Lower leg skin (tissue), 3 donors: ENCODE measurements around the gene RAX2.

Source experiments
- CTCF ChIP-seq, 3 donors: fragments of 450-650 bp; IDR thresholded peaks; one replicate each; pipeline ENCODE4 v1.5.1; 2016; ENCODE audit warnings: antibody characterized with exemption in 3 of 3, mild to moderate bottlenecking in 3 of 3, moderate library complexity in 2 of 3
- POLR2A ChIP-seq, 2 donors: fragments of 450-650 bp; IDR thresholded peaks; one replicate each; pipeline ENCODE4 v1.6.1; 2016 to 2017; ENCODE audit warnings: antibody characterized with exemption in 2 of 2, mild to moderate bottlenecking in 1 of 2, moderate library complexity in 1 of 2

- TF ChIP-seq CTCF (IDR thresholded peaks at IDR 0.05) (no peak), POLR2A (IDR thresholded peaks at IDR 0.05) (no peak)
Measured at GRCh38 chr19:3745363-3746045, 26.5 kb downstream of the RAX2 start.
